Endothelial cell of umbilical vein (primary cell): ENCODE data around the gene GPAM. TPM values are rescaled to one million over a fixed set of nuclear protein-coding genes. Genes with fewer than 3 reads are reported as not detected.

Experiments used
- BruUV-seq: library from RNA; stranded (reverse); fragments of 400-500 nt; replicated peaks from 2 replicates; lab custom pipeline; 2021; lab: Mats Ljungman, UMichigan
- CTCF ChIA-PET: fragments of 300-600, 350-600 bp; sonication (Branson Sonifier 250); formaldehyde crosslinking; loops from one replicate; lab custom pipeline; 2021; ENCODE audit warnings: antibody characterized with exemption, inconsistent platforms; lab: Charles Lee
- POLR2A ChIA-PET: fragments of 300-600, 350-600 bp; sonication (Branson Sonifier 250); formaldehyde crosslinking; loops from one replicate; lab custom pipeline; 2021; ENCODE audit warnings: antibody characterized with exemption, inconsistent platforms; lab: Charles Lee
- DNase-seq: peaks from one replicate; pipeline ENCODE4 v3.0.0-alpha.2; 2011; ENCODE audit warnings: low read depth, low spot score
- FAIRE-seq: peaks from 2 replicates; lab custom pipeline; 2011; peaks lifted over from hg19 to GRCh38; lab: Jason Lieb, UNC
- H2AFZ ChIP-seq: 2 replicates; pipeline ENCODE4 v1.6.0; 2012; ENCODE audit warnings: low read depth, low read length, control low read depth, inconsistent platforms
- H3K27ac ChIP-seq: 2 replicates; pipeline ENCODE4 v1.5.1; 2011; ENCODE audit warnings: low read depth, mild to moderate bottlenecking, control low read depth, low read length, moderate library complexity; ENCODE audit not compliant: insufficient read depth
- H3K27me3 ChIP-seq, 2 experiments: 2 replicates each; pipeline versions ENCODE4 v1.6.0 to v1.6.1; 2011; ENCODE audit warnings: low read length in 2 of 2, mixed read lengths in 1 of 2; ENCODE audit not compliant: control insufficient read depth in 2 of 2, insufficient read depth in 2 of 2
- H3K36me3 ChIP-seq, 2 experiments: 2 replicates in 1 of 2; 3 replicates in 1 of 2; pipeline ENCODE4 v1.5.1; 2011; ENCODE audit warnings: low read length in 2 of 2, mild to moderate bottlenecking in 1 of 2, moderate library complexity in 1 of 2; ENCODE audit not compliant: control insufficient read depth in 2 of 2, insufficient read depth in 2 of 2; ENCODE audit errors: extremely low read depth in 1 of 2
- H3K4me1 ChIP-seq: 3 replicates; pipeline ENCODE4 v1.5.1; 2011; ENCODE audit warnings: mild to moderate bottlenecking, low read length; ENCODE audit not compliant: control insufficient read depth, insufficient read depth; ENCODE audit errors: extremely low read depth
- H3K4me2 ChIP-seq: 2 replicates; pipeline ENCODE4 v1.6.1; 2011; ENCODE audit warnings: low read length, control low read depth, mixed read lengths; ENCODE audit not compliant: insufficient read depth
- H3K4me3 ChIP-seq, 3 experiments: fragments of 200-600 bp in 1 of 3; sonication (generic), shearing (Covaris generic) in 1 of 3; replicated peaks in 1 of 3; 2 replicates each; pipeline ENCODE4 v1.5.1; 2011 to 2016; ENCODE audit warnings: control low read depth in 3 of 3, low read length in 3 of 3, mild to moderate bottlenecking in 2 of 3, inconsistent platforms in 1 of 3, low read depth in 1 of 3, moderate library complexity in 1 of 3; ENCODE audit not compliant: insufficient read depth in 1 of 3
- H3K79me2 ChIP-seq: 2 replicates; pipeline ENCODE4 v1.6.0; 2012; ENCODE audit warnings: low read length, inconsistent platforms; ENCODE audit not compliant: control insufficient read depth, insufficient read depth
- H3K9ac ChIP-seq: replicated peaks from 2 replicates; pipeline ENCODE3; 2011; ENCODE audit warnings: low read length, control low read depth; ENCODE audit not compliant: insufficient read depth; ENCODE audit errors: extremely low read depth
- H3K9me1 ChIP-seq: replicated peaks from 3 replicates; pipeline ENCODE4 v1.6.0; 2011; ENCODE audit warnings: mild to moderate bottlenecking, low read length; ENCODE audit not compliant: control insufficient read depth, insufficient read depth; ENCODE audit errors: extremely low read depth
- H3K9me3 ChIP-seq: replicated peaks from 2 replicates; pipeline ENCODE4 v1.5.1; 2012; ENCODE audit warnings: low read length, inconsistent platforms; ENCODE audit not compliant: control insufficient read depth, insufficient read depth
- H4K20me1 ChIP-seq: replicated peaks from 2 replicates; pipeline ENCODE3; 2011; ENCODE audit warnings: mild to moderate bottlenecking, low read length; ENCODE audit not compliant: control insufficient read depth, insufficient read depth; ENCODE audit errors: extremely low read depth
- CTCF ChIP-seq, 2 donors: IDR thresholded peaks; 1 replicate in 1 of 2; 2 replicates in 1 of 2; pipeline ENCODE4 v1.5.1; 2011; ENCODE audit warnings: low read length in 2 of 2, mild to moderate bottlenecking in 2 of 2, moderate library complexity in 2 of 2, control low read depth in 1 of 2, inconsistent platforms in 1 of 2, low read depth in 1 of 2; ENCODE audit not compliant: insufficient read depth in 1 of 2; ENCODE audit errors: extremely low read depth in 1 of 2
- FOS ChIP-seq: IDR thresholded peaks from 2 replicates; pipeline ENCODE4 v1.6.1; 2011; ENCODE audit warnings: mild to moderate bottlenecking, low read length, moderate library complexity, borderline replicate concordance; ENCODE audit not compliant: insufficient read depth
- GATA2 ChIP-seq: IDR thresholded peaks from 2 replicates; pipeline ENCODE4 v1.7.0; 2011; ENCODE audit warnings: low read depth, mild to moderate bottlenecking, moderate library complexity, mixed read lengths, low read length; ENCODE audit not compliant: insufficient read length, insufficient read depth
- JUN ChIP-seq: IDR thresholded peaks from 2 replicates; pipeline ENCODE4 v1.6.1; 2011; ENCODE audit warnings: borderline replicate concordance, low read depth; ENCODE audit not compliant: insufficient read length, insufficient read depth
- MAX ChIP-seq: IDR thresholded peaks from 2 replicates; pipeline ENCODE4 v1.6.1; 2011; ENCODE audit not compliant: insufficient read depth, insufficient read length
- MYC ChIP-seq: IDR thresholded peaks from one replicate; pipeline ENCODE4 v1.6.1; 2011; ENCODE audit warnings: mild to moderate bottlenecking, low read depth, low read length
- POLR2A ChIP-seq: IDR thresholded peaks from 2 replicates; pipeline ENCODE4 v1.6.1; 2012; ENCODE audit warnings: low read depth, mild to moderate bottlenecking, control low read depth, low read length
- POLR2AphosphoS5 ChIP-seq: IDR thresholded peaks from 2 replicates; pipeline ENCODE4 v1.6.1; 2012; ENCODE audit warnings: low read depth, mild to moderate bottlenecking, control low read depth, low read length, moderate library complexity; ENCODE audit not compliant: insufficient read depth
- dilution Hi-C: fragments of 300-500 bp; cut with MboI; formaldehyde crosslinking; loops from one replicate; pipeline ENCODE4 v1.15.0; 2019; ENCODE audit warnings: low sequenced_read_pairs; ENCODE audit not compliant: extremely low pct_ligation_motif_present
- intact Hi-C: fragments of 100-400 bp; cut with micrococcal nuclease; formaldehyde crosslinking; loops from one replicate; pipeline ENCODE4 v1.10.0; 2022
- polyA plus RNA-seq, 4 experiments: library from polyadenylated mRNA; depleted of rRNA in 3 of 4; stranded (reverse) in 3 of 4; unstranded in 1 of 4; fragments of >200 nt; gene quantifications; 2 replicates each; pipeline versions ENCODE4 v1.2.1 to v1.2.3, GENCODE V29; 2011 to 2012; ENCODE audit warnings: missing spikeins in 1 of 4
- total RNA-seq: library from RNA; stranded (reverse); gene quantifications from 2 replicates; pipeline ENCODE4 v1.2.3, GENCODE V29; 2021

GPAM gene
- total and polyA plus RNA-seq, 2 donors (not counting 3 experiments of a cell fraction or from before 2014, with no cell fraction given): 3.4 to 9.7 TPM

- intact Hi-C loops: no loop called here
- Histone ChIP-seq H3K79me2 (no peaks in the 10 kb centered on the region), H3K9me1 (no peaks in the 10 kb centered on the region), H2AFZ (no peak overlapping the region), H3K27me3 (no peaks in the 10 kb centered on the region), H3K4me2 (no peak overlapping the region), H3K9ac (no peak overlapping the region), H3K4me3 (no peak overlapping the region), H3K4me1 (no peaks in the 10 kb centered on the region), H3K9me3 (no peaks in the 10 kb centered on the region), H3K36me3 (no peaks in the 10 kb centered on the region), H3K27ac (no peak overlapping the region), H4K20me1 (no peaks in the 10 kb centered on the region)
- no peak for TF ChIP-seq GATA2
- TF ChIP-seq MYC: no peak
- no peak for TF ChIP-seq JUN
- TF ChIP-seq CTCF (IDR thresholded peaks at IDR 0.05; ENCODE audit: extremely low read depth in 1 of 2, insufficient read depth in 1 of 2, low read depth in 1 of 2, low read length in 2 of 2): no peak
- TF ChIP-seq FOS: no peak
- no peak for TF ChIP-seq POLR2A
- TF ChIP-seq POLR2AphosphoS5: no peak
- TF ChIP-seq MAX: no peak
- FAIRE-seq: no peak
- CTCF ChIA-PET: no interaction called here
- BruUV-seq: no TSS peak
- no peak for DNase-seq
- POLR2A ChIA-PET: no interaction called here
- dilution Hi-C loops: no loop called here
These were observed 46.9 kb upstream of the GPAM start for GRCh38 chr10:112230325-112230988.
